SW 1271 (cell line): ENCODE results near the gene C20orf96.
"Not testable (repeated sequence)": the region's sequence is repeated elsewhere in the genome, so short reads cannot be mapped to it uniquely, and the experiment has no call there.

Experiments
- DNase-seq, 2 experiments: peaks; one replicate each; lab custom pipeline; 2025; lab: John Stamatoyannopoulos, UW

The C20orf96 gene

DNA sequence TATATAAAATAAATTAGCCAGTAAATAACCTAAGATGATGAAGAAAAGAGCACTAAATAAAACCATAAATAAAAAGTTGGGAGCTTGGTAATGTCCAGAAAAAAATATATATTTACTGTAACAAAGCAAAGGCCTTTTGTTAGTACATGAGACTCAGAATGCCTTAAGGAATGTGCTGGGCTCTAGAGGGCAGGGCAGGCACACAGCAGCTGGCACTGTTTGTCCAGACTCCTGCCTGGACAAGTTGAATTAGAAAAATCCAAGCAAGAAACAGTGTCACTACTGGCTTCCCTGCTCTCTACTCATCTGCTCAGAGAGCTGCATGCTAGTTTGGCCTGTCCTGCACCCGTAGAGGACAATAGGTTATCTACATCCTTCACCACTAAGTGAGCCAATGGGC is 54.7 kb downstream of the C20orf96 start:
- no peak for DNase-seq

DNA sequence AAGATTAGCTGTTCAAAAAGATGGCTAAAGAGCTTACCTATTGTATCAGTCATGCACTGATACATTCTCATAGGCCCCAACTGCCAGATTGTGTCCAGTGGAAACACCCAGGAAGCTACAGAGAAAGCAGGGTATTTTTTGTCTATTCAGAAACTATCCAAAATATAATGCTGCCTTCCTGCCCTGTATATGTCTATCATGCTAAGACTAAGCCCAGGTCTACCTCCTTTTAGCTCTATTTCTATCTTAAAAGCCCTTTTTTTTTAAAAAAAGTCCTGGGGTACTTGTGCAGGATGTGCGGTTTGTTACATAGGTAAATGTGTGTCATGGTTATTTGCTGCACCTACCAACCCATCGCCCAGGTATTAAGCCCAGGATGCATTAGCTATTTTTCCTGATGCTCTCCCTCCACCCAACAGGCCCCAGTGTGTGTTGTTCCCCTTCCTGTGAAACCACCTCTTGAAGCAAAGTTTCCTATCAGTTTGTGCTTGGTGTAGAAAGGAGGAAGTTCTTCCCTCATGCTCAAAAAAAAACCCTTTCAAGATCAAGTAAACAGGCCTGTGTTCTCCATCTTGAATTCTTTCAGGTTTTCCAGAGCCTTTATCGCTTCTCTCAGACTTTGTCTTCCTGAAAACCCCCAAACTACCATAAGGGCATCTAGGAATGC is 63.0 kb downstream of the C20orf96 start:
- no peak for DNase-seq

DNA sequence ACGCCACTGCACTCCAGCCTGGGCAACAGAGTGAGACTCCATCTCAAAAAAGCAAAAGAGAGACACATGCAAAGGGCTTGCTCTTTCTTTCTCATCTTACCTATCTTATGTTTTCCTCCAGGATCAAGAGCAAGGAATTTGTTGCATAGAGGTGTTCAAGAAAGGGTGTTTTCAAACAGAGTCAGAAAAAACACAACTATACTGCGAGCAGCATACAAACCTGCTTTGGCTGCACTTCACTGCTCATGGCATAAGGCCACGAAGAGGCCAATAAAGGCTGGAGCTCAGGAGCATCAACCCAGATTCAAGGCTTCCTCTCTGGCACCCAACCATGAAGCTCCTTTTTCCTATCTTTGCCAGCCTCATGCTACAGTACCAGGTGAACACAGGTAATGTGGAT is 63.6 kb downstream of the C20orf96 start, which contains the start of gene DEFB129:
DEFB129 (plus strand) TSS at position 301 of the 400 bp plus-strand sequence; CDS start at position 332, 31 bp downstream.
- DNase-seq: no peak

DNA sequence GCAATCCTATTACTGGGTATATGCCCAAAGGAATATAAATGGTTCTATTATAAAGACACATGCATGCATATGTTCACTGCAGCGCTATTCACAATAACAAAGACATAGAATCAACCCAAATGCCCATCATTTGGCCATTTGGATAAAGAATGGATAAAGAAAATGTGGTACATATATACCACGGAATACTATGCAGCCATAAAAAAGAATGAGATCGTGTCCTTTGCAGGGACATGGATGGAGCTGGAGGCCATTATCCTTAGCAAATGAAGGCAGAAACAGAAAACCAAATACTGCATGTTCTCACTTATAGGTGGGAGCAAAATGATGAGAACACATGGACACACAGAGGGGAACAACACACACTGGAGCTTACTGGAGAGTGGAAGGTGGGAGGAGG is 64.7 kb downstream of the C20orf96 start:
- DNase-seq: not testable (repeated sequence)

DNA sequence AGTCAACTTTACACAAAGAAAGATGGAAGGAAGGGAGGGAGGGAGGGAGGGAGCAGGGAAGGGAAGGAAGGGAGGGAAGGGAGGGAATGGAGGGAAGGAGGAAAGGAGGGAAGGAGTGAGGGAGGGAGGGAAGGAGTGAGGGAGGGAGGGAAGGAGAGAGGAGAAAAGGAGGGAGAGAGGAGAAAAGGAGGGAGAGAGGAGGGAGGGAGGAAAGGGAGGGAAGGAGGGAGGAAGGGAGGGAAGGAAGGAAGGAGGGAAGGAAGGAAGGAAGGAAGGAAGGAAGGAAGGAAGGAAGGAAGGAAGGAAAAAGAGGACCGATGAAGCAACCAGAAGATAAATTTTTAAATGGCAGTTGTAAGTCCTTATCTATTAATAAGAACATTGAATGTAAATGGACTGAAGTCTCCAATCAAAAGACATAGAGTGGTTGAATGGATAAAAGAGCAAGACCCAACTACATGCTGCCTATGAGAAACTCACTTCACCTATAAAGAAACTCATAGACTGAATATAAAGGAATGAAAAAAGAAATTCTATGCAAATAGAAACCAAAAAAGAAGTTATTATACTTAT is 69.2 kb downstream of the C20orf96 start:
- no peak for DNase-seq
